ENCODE results near the gene DMWD. TPM values are rescaled to one million over a fixed set of nuclear protein-coding genes. Genes with fewer than 3 reads are reported as not detected.
A peak's percentile ranks its signal among the peaks of the same experiment; 100 is the strongest.

Gene DMWD
- total and polyA plus RNA-seq, 2 of the 13 experiments (the other 11 are each of a cell fraction or from before 2014, with no cell fraction given), result 10.3 to 14.9 TPM

GRCh38 chr19:45764945-45765701 lies 27.5 kb downstream of the DMWD start (continued):
- TF ChIP-seq KIAA2018 (CRISPR knock-in tag; IDR thresholded peaks at IDR 0.05; ENCODE audit: borderline replicate concordance) (no peak), JUND (CRISPR knock-in tag; IDR thresholded peaks at IDR 0.05) (no peak), POLR2A (IDR thresholded peaks at IDR 0.05; ENCODE audit: insufficient read depth in 1 of 2, low read depth in 2 of 2, low read length in 2 of 2) (peak in 1 of 2 experiments; percentile 27; a peak in 2 of 4 replicates), DPF2 (CRISPR knock-in tag; IDR thresholded peaks at IDR 0.05; ENCODE audit: borderline replicate concordance, low read depth) (no peak), HINFP (CRISPR knock-in tag; IDR thresholded peaks at IDR 0.05; ENCODE audit: low read depth) (no peak), ZSCAN5A (CRISPR knock-in tag; IDR thresholded peaks at IDR 0.05; ENCODE audit: borderline replicate concordance) (no peak)
